ENCODE data around the gene B3GAT3. TPM values are rescaled to one million over a fixed set of nuclear protein-coding genes. Genes with fewer than 3 reads are reported as not detected.
A peak's percentile ranks its signal among the peaks of the same experiment; 100 is the strongest.

The B3GAT3 gene
- 10 to 100 TPM; 21.3 to 43.9 (median 37.9) TPM for total RNA-seq

- DNase-seq = peak; percentile 99 to 100
These were observed at the start of gene B3GAT3 for GRCh38 chr11:62621567-62622470. Gene B3GAT3, minus strand, starts transcription at chr11:62621986. Its CDS starts 39 bp downstream, at chr11:62621947.

GRCh38 chr11:62671236-62671607 lies 49.4 kb upstream of the B3GAT3 start:
- Histone ChIP-seq H3K27ac (peak overlapping the region; percentile 84 to 92 (median 90)), H3K9me3 (no peaks in the 10 kb centered on the region), H3K4me3 (peak overlapping the region; percentile 37 to 89 (median 77)), H3K4me1 (peaks cover 32 to 48% (median 38%) of the 10 kb centered on the region in 4 donors), H3K36me3 (peaks cover 8 to 31% (median 10%) of the 10 kb centered on the region in 4 donors), H3K27me3 (no peaks in the 10 kb centered on the region)
- ATAC-seq (ENCODE audit: low FRiP score in 2 of 2) = peak; percentile 59 to 67
- 0 to 1% methylated on average over 13 to 15 of the region's 17 CpGs for WGBS, 2 donors
- TF ChIP-seq POLR2A (IDR thresholded peaks at IDR 0.05) (no peak), POLR2AphosphoS5 (IDR thresholded peaks at IDR 0.05) (no peak), EP300 (IDR thresholded peaks at IDR 0.05) (no peak)
- DNase-seq = no peak

More at GRCh38 chr11:62621567-62622470, at the start of gene B3GAT3:
- H3K9me3 ChIP-seq = no peaks in the 10 kb centered on the region
- peaks cover 18 to 29% (median 24%) of the 10 kb centered on the region in 4 donors for H3K36me3 ChIP-seq
- peak within 1 kb of the TSS; percentile 82 to 90 (median 87) for H3K27ac ChIP-seq
- peak within 1 kb of the TSS; percentile 67 to 75 (median 70) for H3K4me3 ChIP-seq
- H3K4me1 ChIP-seq = peaks cover 11 to 20% (median 17%) of the 10 kb centered on the region in 4 donors
- TF ChIP-seq POLR2AphosphoS5 (IDR thresholded peaks at IDR 0.05) (peak; percentile 95 to 99), EP300 (IDR thresholded peaks at IDR 0.05) (peak in 3 of 4 donors; percentile 88 to 94 (median 93)), POLR2A (IDR thresholded peaks at IDR 0.05) (peak in 2 of 4 donors; percentile 65 to 87), CTCF (IDR thresholded peaks at IDR 0.05) (peak in 5 of 6 experiments; percentile 12 to 59 (median 41))
- no peaks in the 10 kb centered on the region for H3K27me3 ChIP-seq
- peak; percentile 99 for ATAC-seq (ENCODE audit: low FRiP score in 2 of 2)
- WGBS, 2 donors = 1% methylated on average over 24 to 64 of the region's 77 CpGs

- 78 to 89% methylated on average over 3 to 4 of the region's 4 CpGs for WGBS, 2 donors
- H3K4me1 ChIP-seq = peaks cover 35 to 55% (median 42%) of the 10 kb centered on the region in 4 donors
- no peak for TF ChIP-seq POLR2AphosphoS5 (IDR thresholded peaks at IDR 0.05)
- TF ChIP-seq EP300 (IDR thresholded peaks at IDR 0.05) = no peak
- no peak for TF ChIP-seq CTCF (IDR thresholded peaks at IDR 0.05)
- no peak for TF ChIP-seq POLR2A (IDR thresholded peaks at IDR 0.05)
- H3K27ac ChIP-seq = peak overlapping the region in 1 of 4 donors; percentile 7
- DNase-seq (no peak), ATAC-seq (ENCODE audit: low FRiP score in 2 of 2) (no peak)
- H3K4me3 ChIP-seq = no peak overlapping the region
- H3K36me3 ChIP-seq = peaks cover 3 to 18% (median 6%) of the 10 kb centered on the region in 4 donors
- no peaks in the 10 kb centered on the region for H3K9me3 ChIP-seq
- H3K27me3 ChIP-seq = no peaks in the 10 kb centered on the region
These were observed 47.8 kb upstream of the B3GAT3 start for GRCh38 chr11:62669420-62670161.

GRCh38 chr11:62667460-62667859 lies 45.7 kb upstream of the B3GAT3 start:
- no peak overlapping the region for H3K27ac ChIP-seq
- no peaks in the 10 kb centered on the region for H3K9me3 ChIP-seq
- ATAC-seq (ENCODE audit: low FRiP score in 2 of 2) = no peak
- TF ChIP-seq EP300 (IDR thresholded peaks at IDR 0.05) (no peak), POLR2A (IDR thresholded peaks at IDR 0.05) (no peak), POLR2AphosphoS5 (IDR thresholded peaks at IDR 0.05) (no peak), CTCF (IDR thresholded peaks at IDR 0.05) (no peak)
- WGBS, 2 donors = 82 to 86% methylated on average over 2 of the region's 2 CpGs
- H3K4me3 ChIP-seq = peak overlapping the region in 1 of 4 donors; percentile 60
- H3K4me1 ChIP-seq = peaks cover 34 to 55% (median 40%) of the 10 kb centered on the region in 4 donors
- H3K36me3 ChIP-seq = peaks cover 3 to 13% (median 8%) of the 10 kb centered on the region in 4 donors
- no peak for DNase-seq
- H3K27me3 ChIP-seq = no peaks in the 10 kb centered on the region
